ENCODE data around the gene SLC9C1.

The SLC9C1 gene

GRCh38 chr3:112304611-112305010 is 10.6 kb upstream of the SLC9C1 start:
- H3K27ac ChIP-seq = no peak overlapping the region
- no peak for TF ChIP-seq ZFX (IDR thresholded peaks at IDR 0.05; ENCODE audit: borderline replicate concordance)
- TF ChIP-seq, protein P1, sequence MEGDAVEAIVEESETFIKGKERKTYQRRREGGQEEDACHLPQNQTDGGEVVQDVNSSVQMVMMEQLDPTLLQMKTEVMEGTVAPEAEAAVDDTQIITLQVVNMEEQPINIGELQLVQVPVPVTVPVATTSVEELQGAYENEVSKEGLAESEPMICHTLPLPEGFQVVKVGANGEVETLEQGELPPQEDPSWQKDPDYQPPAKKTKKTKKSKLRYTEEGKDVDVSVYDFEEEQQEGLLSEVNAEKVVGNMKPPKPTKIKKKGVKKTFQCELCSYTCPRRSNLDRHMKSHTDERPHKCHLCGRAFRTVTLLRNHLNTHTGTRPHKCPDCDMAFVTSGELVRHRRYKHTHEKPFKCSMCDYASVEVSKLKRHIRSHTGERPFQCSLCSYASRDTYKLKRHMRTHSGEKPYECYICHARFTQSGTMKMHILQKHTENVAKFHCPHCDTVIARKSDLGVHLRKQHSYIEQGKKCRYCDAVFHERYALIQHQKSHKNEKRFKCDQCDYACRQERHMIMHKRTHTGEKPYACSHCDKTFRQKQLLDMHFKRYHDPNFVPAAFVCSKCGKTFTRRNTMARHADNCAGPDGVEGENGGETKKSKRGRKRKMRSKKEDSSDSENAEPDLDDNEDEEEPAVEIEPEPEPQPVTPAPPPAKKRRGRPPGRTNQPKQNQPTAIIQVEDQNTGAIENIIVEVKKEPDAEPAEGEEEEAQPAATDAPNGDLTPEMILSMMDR (IDR thresholded peaks at IDR 0.05) = no peak

DNA sequence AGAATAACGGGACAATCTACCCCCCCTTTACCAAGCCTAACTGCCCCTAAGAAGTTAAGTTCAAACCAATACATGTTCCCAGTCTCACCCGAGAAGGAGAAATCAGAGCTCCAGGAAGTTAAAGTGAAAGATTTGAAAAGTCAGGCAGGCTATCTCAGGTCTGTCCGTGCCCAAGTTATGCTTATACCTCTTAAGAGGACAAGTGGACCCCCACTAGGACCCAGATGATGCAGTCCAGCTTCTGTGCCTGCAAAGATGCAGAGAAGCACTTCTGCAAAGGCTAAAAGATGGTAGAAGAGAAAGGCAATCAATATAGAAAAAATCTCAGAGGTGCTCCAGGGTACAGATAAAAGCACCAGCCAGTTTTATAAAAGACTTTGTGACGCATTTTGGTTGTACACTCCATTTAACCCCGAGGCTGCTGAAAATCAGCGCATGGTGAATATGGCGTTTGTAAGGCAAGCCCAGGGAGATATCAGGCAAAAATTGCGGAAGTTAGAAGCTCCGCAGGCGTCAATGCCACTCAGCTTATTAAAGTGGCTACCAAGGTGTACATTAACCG is 9.8 kb upstream of the SLC9C1 start:
- no peak overlapping the region for H3K27ac ChIP-seq
- no peak for TF ChIP-seq ZFX (IDR thresholded peaks at IDR 0.05; ENCODE audit: borderline replicate concordance)
- TF ChIP-seq, protein P1 (IDR thresholded peaks at IDR 0.05) = no peak

DNA sequence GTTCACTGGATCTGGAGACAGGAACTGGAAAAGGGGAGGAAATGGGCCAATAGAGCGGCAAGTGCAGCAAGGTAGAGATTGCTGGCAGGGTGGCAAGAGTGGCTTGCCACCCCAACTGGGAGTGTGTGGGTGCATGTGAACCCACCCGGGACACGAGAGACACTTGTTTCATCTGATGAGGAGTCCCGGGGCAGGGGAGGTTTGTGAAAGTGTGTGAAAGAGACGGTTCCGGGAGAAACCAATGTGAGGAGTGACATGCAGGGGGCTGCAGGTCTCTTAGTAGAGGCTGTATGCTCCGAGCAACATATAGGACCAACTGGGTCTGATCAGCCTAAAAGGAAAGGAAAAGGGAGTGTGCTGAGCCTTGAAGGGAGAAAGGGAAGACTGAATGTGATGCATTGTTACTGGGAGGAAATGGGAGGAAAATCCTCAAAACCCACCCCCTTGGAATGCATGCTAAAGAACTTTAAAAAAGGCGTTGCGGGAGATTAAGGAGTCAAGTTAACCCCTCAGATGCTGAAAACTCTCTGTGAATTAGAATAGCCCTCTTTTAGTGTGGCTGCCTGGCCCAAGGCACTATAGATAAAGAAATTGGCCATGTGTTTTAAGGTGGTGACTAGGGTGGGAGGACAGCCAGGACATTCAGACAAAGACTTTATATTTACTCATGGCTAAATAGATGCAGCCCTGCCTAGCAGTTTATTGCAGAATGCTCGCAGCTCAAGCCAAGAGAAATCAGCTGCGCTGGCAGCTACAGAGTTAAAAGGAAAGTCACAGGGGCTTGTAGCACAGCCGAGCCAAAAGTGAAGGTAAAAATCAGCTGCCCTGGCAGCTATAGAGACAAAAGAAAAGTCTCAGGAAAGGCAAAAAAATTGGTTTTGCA is 9.1 kb upstream of the SLC9C1 start:
- TF ChIP-seq, protein P1 (IDR thresholded peaks at IDR 0.05) = no peak
- TF ChIP-seq ZFX (IDR thresholded peaks at IDR 0.05; ENCODE audit: borderline replicate concordance) = no peak
- H3K27ac ChIP-seq = no peak overlapping the region

GRCh38 chr3:112302150-112302830 is 8.3 kb upstream of the SLC9C1 start:
- H3K27ac ChIP-seq = no peak overlapping the region
- no peak for TF ChIP-seq ZFX (IDR thresholded peaks at IDR 0.05; ENCODE audit: borderline replicate concordance)
- TF ChIP-seq, protein P1 (IDR thresholded peaks at IDR 0.05) = no peak

GRCh38 chr3:112298781-112299180 is 4.8 kb upstream of the SLC9C1 start:
- TF ChIP-seq, protein P1 (IDR thresholded peaks at IDR 0.05) = no peak
- TF ChIP-seq ZFX (IDR thresholded peaks at IDR 0.05; ENCODE audit: borderline replicate concordance) = no peak
- no peak overlapping the region for H3K27ac ChIP-seq

GRCh38 chr3:112297714-112298113 is 3.7 kb upstream of the SLC9C1 start:
- H3K27ac ChIP-seq = no peak overlapping the region
- TF ChIP-seq, protein P1 (IDR thresholded peaks at IDR 0.05) = no peak
- no peak for TF ChIP-seq ZFX (IDR thresholded peaks at IDR 0.05; ENCODE audit: borderline replicate concordance)

Data from 22Rv1 (cell line).